H1 (cell line): Measurements from ENCODE around the gene CAMTA1. TPM values are rescaled to one million over a fixed set of nuclear protein-coding genes. Genes with fewer than 3 reads are reported as not detected.

ENCODE experiments used
- JUN ChIP-seq: IDR thresholded peaks from 2 replicates; pipeline ENCODE4 v1.6.1; 2011; ENCODE audit warnings: low read depth, mild to moderate bottlenecking, improper control_type of control experiment, low read length
- KDM5A ChIP-seq: fragments of 200-600 bp; IDR thresholded peaks from 2 replicates; pipeline ENCODE4 v1.7.1; 2012; ENCODE audit warnings: mild to moderate bottlenecking, low read length, inconsistent platforms, mixed read lengths
- polyA plus RNA-seq, 7 experiments: library from polyadenylated mRNA; depleted of rRNA in 3 of 7; stranded (reverse) in 5 of 7; unstranded in 2 of 7; fragments of >200 nt in 5 of 7; fragments of 200-250 nt in 2 of 7; gene quantifications; 1 replicate in 5 of 7; 2 replicates in 1 of 7; 4 replicates in 1 of 7; pipeline versions ENCODE4 v1.2.1 to v1.2.3, GENCODE V29; 2011 to 2013; ENCODE audit warnings: missing spikeins in 2 of 7, mixed read lengths in 2 of 7
- total RNA-seq: library from RNA; stranded (reverse); fragmentation: NEBNext Ultra II Directional; extraction: Animal tissue kit (Norgen Biotek cat#: 25700); gene quantifications from 2 replicates; pipeline ENCODE4 v1.2.1, GENCODE V29; 2021
- TF ChIP-seq, protein P1 (sequence below): IDR thresholded peaks from 2 replicates; pipeline ENCODE4 v1.6.1; 2012; ENCODE audit warnings: inconsistent platforms

Gene CAMTA1
- total and polyA plus RNA-seq, 2 of the 8 experiments (the other 6 are each of a cell fraction or from before 2014, with no cell fraction given) = 65.0 to 119 TPM

DNA sequence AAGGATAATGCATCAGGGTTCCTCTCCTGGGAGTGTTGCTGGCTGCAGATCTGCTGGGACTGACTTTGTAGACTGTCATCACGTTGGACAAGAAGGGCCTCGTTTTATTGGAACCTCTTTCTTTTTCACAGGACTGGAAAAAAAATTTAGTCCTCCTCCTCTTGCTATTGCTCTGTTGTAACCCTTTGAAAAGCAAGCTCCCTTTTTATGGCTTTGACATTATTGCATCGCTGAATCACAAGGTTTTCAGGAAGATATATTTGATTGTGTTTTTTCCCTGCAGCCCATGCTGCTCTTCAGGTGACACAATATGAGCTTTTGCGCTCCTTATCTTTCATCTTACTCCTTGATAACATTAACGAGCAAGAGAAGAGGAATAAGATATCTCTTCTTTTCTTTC is 290.9 kb downstream of the CAMTA1 start (continued):
- TF ChIP-seq JUN = no peak
- TF ChIP-seq, protein P1, sequence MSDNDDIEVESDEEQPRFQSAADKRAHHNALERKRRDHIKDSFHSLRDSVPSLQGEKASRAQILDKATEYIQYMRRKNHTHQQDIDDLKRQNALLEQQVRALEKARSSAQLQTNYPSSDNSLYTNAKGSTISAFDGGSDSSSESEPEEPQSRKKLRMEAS = no peak
- TF ChIP-seq KDM5A = no peak
